Keratinocyte (primary cell): Measurements from ENCODE around the gene CYSTM1. TPM values are rescaled to one million over a fixed set of nuclear protein-coding genes. Genes with fewer than 3 reads are reported as not detected.

ENCODE experiments used
- DNase-seq: peaks from one replicate; pipeline ENCODE4 v3.0.0-alpha.2; 2011; ENCODE audit warnings: low read depth, missing footprints, low spot score
- FAIRE-seq: peaks from 2 replicates; lab custom pipeline; 2011; peaks lifted over from hg19 to GRCh38; lab: Jason Lieb, UNC
- H2AFZ ChIP-seq: 2 replicates; pipeline ENCODE4 v1.6.0; 2012; ENCODE audit warnings: low read length, control low read depth, inconsistent platforms; ENCODE audit not compliant: control insufficient read depth
- H3K27ac ChIP-seq: 2 replicates; pipeline ENCODE4 v1.5.1; 2011; ENCODE audit warnings: low read length; ENCODE audit not compliant: control insufficient read depth, insufficient read depth
- H3K27me3 ChIP-seq: 3 replicates; pipeline ENCODE4 v1.6.0; 2011; ENCODE audit warnings: low read length; ENCODE audit not compliant: control insufficient read depth, insufficient read depth; ENCODE audit errors: extremely low read depth
- H3K36me3 ChIP-seq, 2 experiments: 2 replicates in 1 of 2; 3 replicates in 1 of 2; pipeline ENCODE4 v1.5.1; 2011; ENCODE audit warnings: low read length in 2 of 2, mild to moderate bottlenecking in 1 of 2; ENCODE audit not compliant: control insufficient read depth in 2 of 2, insufficient read depth in 2 of 2; ENCODE audit errors: extremely low read depth in 1 of 2
- H3K4me1 ChIP-seq: 3 replicates; pipeline ENCODE4 v1.5.1; 2011; ENCODE audit warnings: low read length; ENCODE audit not compliant: control insufficient read depth, insufficient read depth; ENCODE audit errors: extremely low read depth
- H3K4me2 ChIP-seq: 3 replicates; pipeline ENCODE4 v1.6.0; 2011; ENCODE audit warnings: low read depth, low read length; ENCODE audit not compliant: control insufficient read depth, insufficient read depth; ENCODE audit errors: extremely low read depth
- H3K4me3 ChIP-seq, 3 experiments: fragments of 200-600 bp in 1 of 3; sonication (generic) in 1 of 3; 2 replicates in 2 of 3; 3 replicates in 1 of 3; pipeline ENCODE4 v1.5.1; 2011 to 2016; ENCODE audit warnings: low read length in 3 of 3, mild to moderate bottlenecking in 3 of 3, control low read depth in 2 of 3, inconsistent platforms in 1 of 3, low read depth in 1 of 3, mixed read lengths in 1 of 3, mixed run types in 1 of 3, moderate library complexity in 1 of 3; ENCODE audit not compliant: control insufficient read depth in 2 of 3, insufficient read depth in 2 of 3; ENCODE audit errors: extremely low read depth in 1 of 3
- H3K79me2 ChIP-seq: 2 replicates; pipeline ENCODE4 v1.6.0; 2012; ENCODE audit warnings: low read length; ENCODE audit not compliant: control insufficient read depth, insufficient read depth
- H3K9ac ChIP-seq: 3 replicates; pipeline ENCODE4 v1.6.0; 2011; ENCODE audit warnings: low read length; ENCODE audit not compliant: control insufficient read depth, insufficient read depth; ENCODE audit errors: extremely low read depth
- H3K9me1 ChIP-seq: 3 replicates; pipeline ENCODE4 v1.6.0; 2011; ENCODE audit warnings: low read length; ENCODE audit not compliant: control insufficient read depth, insufficient read depth; ENCODE audit errors: extremely low read depth
- H3K9me3 ChIP-seq: 2 replicates; pipeline ENCODE4 v1.5.1; 2012; ENCODE audit warnings: low read depth, low read length; ENCODE audit not compliant: control insufficient read depth
- H4K20me1 ChIP-seq: 3 replicates; pipeline ENCODE4 v1.6.0; 2011; ENCODE audit warnings: low read length; ENCODE audit not compliant: control insufficient read depth, insufficient read depth; ENCODE audit errors: extremely low read depth
- EZH2 ChIP-seq: IDR thresholded peaks from one replicate; pipeline ENCODE4 v1.6.1; 2012; ENCODE audit warnings: inconsistent platforms, mild to moderate bottlenecking, low read length, moderate library complexity
- dilution Hi-C: fragments of 300-500 bp; cut with MboI; formaldehyde crosslinking; loops from one replicate; pipeline ENCODE4 v1.7.0; 2020; ENCODE audit warnings: low sequenced_read_pairs; ENCODE audit not compliant: extremely low pct_ligation_motif_present
- polyA plus RNA-seq, 5 experiments: library from polyadenylated mRNA; depleted of rRNA in 3 of 5; stranded (reverse) in 3 of 5; stranded (forward) in 1 of 5; unstranded in 1 of 5; fragments of >200 nt; gene quantifications; 1 replicate in 1 of 5; 2 replicates in 3 of 5; 3 replicates in 1 of 5; pipeline versions ENCODE4 v1.2.1 to v1.2.3, GENCODE V29; 2011 to 2012; ENCODE audit warnings: missing spikeins in 2 of 5, low read depth in 1 of 5, low replicate concordance in 1 of 5
- TF ChIP-seq, protein P1 (sequence below), 3 experiments: IDR thresholded peaks in 1 of 3; conservative IDR thresholded peaks in 1 of 3; optimal IDR thresholded peaks in 1 of 3; 2 replicates in 2 of 3; 3 replicates in 1 of 3; pipeline versions ENCODE3 to v1.5.1; 2011; ENCODE audit warnings: low read length in 3 of 3, mild to moderate bottlenecking in 3 of 3, moderate library complexity in 2 of 3, control low read depth in 1 of 3, inconsistent platforms in 1 of 3; ENCODE audit not compliant: insufficient read depth in 2 of 3; ENCODE audit errors: extremely low read depth in 1 of 3

Gene CYSTM1
- polyA plus RNA-seq, 1 donor (not counting 4 experiments of a cell fraction or from before 2014, with no cell fraction given): 34.3 TPM

DNA sequence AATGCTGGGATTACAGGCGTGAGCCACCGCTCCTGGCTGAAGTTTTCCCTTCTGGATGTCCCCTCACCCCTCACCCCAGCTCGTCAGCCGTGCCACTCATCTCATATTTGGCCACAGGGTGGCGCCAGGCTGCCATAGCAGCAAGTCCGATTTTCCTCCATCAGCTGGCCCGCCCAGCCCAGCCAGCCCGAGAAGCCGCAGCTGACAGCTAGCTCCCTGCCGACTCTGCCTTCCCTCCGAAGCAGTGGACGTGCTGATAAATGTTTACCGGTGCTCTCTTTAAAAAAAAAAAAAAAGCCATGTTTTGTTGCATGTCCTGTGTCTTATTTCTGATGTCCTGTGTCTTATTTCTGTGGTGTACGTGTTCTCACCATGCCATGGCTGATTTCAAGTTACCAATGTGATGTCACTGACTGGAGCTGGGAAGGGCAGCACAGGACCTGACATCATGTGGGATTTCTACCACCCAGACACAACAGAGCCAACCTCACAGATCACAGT lies 69.6 kb downstream of the CYSTM1 start:
- Histone ChIP-seq H3K27ac (no peak overlapping the region), H3K36me3 (peaks cover 11 to 30% of the 10 kb centered on the region in 2 experiments), H4K20me1 (peaks cover 3% of the 10 kb centered on the region), H3K4me3 (no peak overlapping the region), H3K9me1 (peaks cover 4% of the 10 kb centered on the region), H3K4me2 (peak overlapping the region; percentile 36), H3K79me2 (peaks cover 14% of the 10 kb centered on the region), H3K9me3 (no peaks in the 10 kb centered on the region), H2AFZ (no peak overlapping the region), H3K4me1 (peaks cover 43% of the 10 kb centered on the region), H3K9ac (no peak overlapping the region), H3K27me3 (no peaks in the 10 kb centered on the region)
- TF ChIP-seq, protein P1, sequence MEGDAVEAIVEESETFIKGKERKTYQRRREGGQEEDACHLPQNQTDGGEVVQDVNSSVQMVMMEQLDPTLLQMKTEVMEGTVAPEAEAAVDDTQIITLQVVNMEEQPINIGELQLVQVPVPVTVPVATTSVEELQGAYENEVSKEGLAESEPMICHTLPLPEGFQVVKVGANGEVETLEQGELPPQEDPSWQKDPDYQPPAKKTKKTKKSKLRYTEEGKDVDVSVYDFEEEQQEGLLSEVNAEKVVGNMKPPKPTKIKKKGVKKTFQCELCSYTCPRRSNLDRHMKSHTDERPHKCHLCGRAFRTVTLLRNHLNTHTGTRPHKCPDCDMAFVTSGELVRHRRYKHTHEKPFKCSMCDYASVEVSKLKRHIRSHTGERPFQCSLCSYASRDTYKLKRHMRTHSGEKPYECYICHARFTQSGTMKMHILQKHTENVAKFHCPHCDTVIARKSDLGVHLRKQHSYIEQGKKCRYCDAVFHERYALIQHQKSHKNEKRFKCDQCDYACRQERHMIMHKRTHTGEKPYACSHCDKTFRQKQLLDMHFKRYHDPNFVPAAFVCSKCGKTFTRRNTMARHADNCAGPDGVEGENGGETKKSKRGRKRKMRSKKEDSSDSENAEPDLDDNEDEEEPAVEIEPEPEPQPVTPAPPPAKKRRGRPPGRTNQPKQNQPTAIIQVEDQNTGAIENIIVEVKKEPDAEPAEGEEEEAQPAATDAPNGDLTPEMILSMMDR (optimal IDR thresholded peaks at IDR 0.05 in 1 of 3, IDR thresholded peaks at IDR 0.05 in 1 of 3, conservative IDR thresholded peaks at IDR 0.05 in 1 of 3; ENCODE audit: extremely low read depth in 1 of 3, insufficient read depth in 2 of 3, low read length in 3 of 3): peak in 2 of 3 experiments; percentile 72 to 87
- TF ChIP-seq EZH2: no peak
- dilution Hi-C loops: no loop called here
- peak; percentile 51 for FAIRE-seq
- no peak for DNase-seq

DNA sequence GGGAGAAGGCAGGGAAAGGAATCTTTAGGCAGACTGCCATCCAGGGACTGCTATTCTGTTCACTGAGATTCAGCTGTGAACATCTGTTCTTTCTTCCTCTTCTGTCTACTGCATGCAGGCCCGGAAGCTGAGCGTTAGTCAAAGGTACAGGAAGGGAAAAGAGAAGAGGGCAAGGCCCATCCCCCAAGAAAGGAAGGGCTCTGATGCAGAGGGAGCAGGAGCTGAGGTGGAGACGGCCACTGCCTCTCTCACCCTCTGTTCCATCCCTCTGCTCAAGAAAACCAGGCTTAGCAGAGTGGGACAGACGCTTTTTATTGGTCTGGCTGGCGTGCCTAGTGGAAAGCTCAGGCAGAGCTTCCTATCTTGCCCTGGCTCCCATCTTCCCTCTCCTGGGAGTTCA lies 70.4 kb downstream of the CYSTM1 start:
- H4K20me1 ChIP-seq: peaks cover 3% of the 10 kb centered on the region
- no peaks in the 10 kb centered on the region for H3K9me3 ChIP-seq
- H3K27ac ChIP-seq: no peak overlapping the region
- DNase-seq (no peak), FAIRE-seq (no peak)
- no peak overlapping the region for H2AFZ ChIP-seq
- H3K4me1 ChIP-seq: peaks cover 37% of the 10 kb centered on the region
- dilution Hi-C loops: no loop called here
- H3K9me1 ChIP-seq: peaks cover 4% of the 10 kb centered on the region
- no peak overlapping the region for H3K4me3 ChIP-seq
- H3K4me2 ChIP-seq: no peak overlapping the region
- H3K36me3 ChIP-seq: peaks cover 11 to 35% of the 10 kb centered on the region in 2 experiments
- TF ChIP-seq, protein P1 (optimal IDR thresholded peaks at IDR 0.05 in 1 of 3, IDR thresholded peaks at IDR 0.05 in 1 of 3, conservative IDR thresholded peaks at IDR 0.05 in 1 of 3; ENCODE audit: extremely low read depth in 1 of 3, insufficient read depth in 2 of 3, low read length in 3 of 3): no peak
- no peak for TF ChIP-seq EZH2
- peaks cover 17% of the 10 kb centered on the region for H3K79me2 ChIP-seq
- H3K27me3 ChIP-seq: no peaks in the 10 kb centered on the region
- no peak overlapping the region for H3K9ac ChIP-seq
